Sigmoid colon (tissue), 4 donors: ENCODE measurements around the gene MLC1.

Experiments used
- CTCF ChIP-seq, 4 experiments: fragments of 450-650 bp in 3 of 4; fragments of 200-600 bp in 1 of 4; IDR thresholded peaks; one replicate each; pipeline ENCODE4 v1.5.1; 2016 to 2019; ENCODE audit warnings: antibody characterized with exemption in 4 of 4, mild to moderate bottlenecking in 3 of 4, moderate library complexity in 2 of 4
- POLR2AphosphoS5 ChIP-seq, 4 donors: sonication (generic); formaldehyde crosslinking; IDR thresholded peaks; one replicate each; pipeline ENCODE4 v1.6.1; 2017; ENCODE audit warnings: antibody characterized with exemption in 4 of 4

- TF ChIP-seq CTCF (IDR thresholded peaks at IDR 0.05) (no peak), POLR2AphosphoS5 (IDR thresholded peaks at IDR 0.05) (no peak)
Observed at GRCh38 chr22:50048061-50048765, 37.0 kb downstream of the MLC1 start.
